Measurements from ENCODE around the gene NR2F1-AS1. TPM values are rescaled to one million over a fixed set of nuclear protein-coding genes. Genes with fewer than 3 reads are reported as not detected.

Gene NR2F1-AS1
- total RNA-seq, 6 experiments from 2014 or later: 22.9 to 26.2 (median 24.8) TPM

GRCh38 chr5:93620487-93621326 is 39.7 kb upstream of the NR2F1-AS1 start:
- H3K27me3 Mint-ChIP-seq (ENCODE audit: insufficient read depth): peaks cover 3% of the 10 kb centered on the region

GRCh38 chr5:93616538-93617174 is 35.6 kb upstream of the NR2F1-AS1 start:
- peaks cover 28% of the 10 kb centered on the region for H3K4me1 Mint-ChIP-seq (ENCODE audit: low read depth)
- no peak overlapping the region for H3K4me3 Mint-ChIP-seq

More at GRCh38 chr5:93620487-93621326, 39.7 kb upstream of the NR2F1-AS1 start:
- DNase-seq: peak; percentile 45
- peak overlapping the region; percentile 79 for H3K27ac Mint-ChIP-seq
- no peak for TF ChIP-seq CTCF (IDR thresholded peaks at IDR 0.05)
- H3K4me1 Mint-ChIP-seq (ENCODE audit: low read depth): peaks cover 25% of the 10 kb centered on the region
- H3K9me3 Mint-ChIP-seq: no peaks in the 10 kb centered on the region
- H3K36me3 Mint-ChIP-seq (ENCODE audit: low read depth): no peaks in the 10 kb centered on the region
- peak overlapping the region; percentile 91 for H3K4me3 Mint-ChIP-seq

GRCh38 chr5:93612855-93613243 is 31.8 kb upstream of the NR2F1-AS1 start:
- Mint-ChIP-seq H3K27me3 (ENCODE audit: insufficient read depth) (peaks cover 41% of the 10 kb centered on the region), H3K9me3 (no peaks in the 10 kb centered on the region), H3K4me3 (no peak overlapping the region; the same call in 1 of the 2 replicates), H3K27ac (no peak overlapping the region), H3K4me1 (ENCODE audit: low read depth) (peaks cover 25% of the 10 kb centered on the region), H3K36me3 (ENCODE audit: low read depth) (no peaks in the 10 kb centered on the region)
- no peak for DNase-seq
- TF ChIP-seq CTCF (IDR thresholded peaks at IDR 0.05): no peak

More at GRCh38 chr5:93616538-93617174, 35.6 kb upstream of the NR2F1-AS1 start:
- no peak for DNase-seq
- TF ChIP-seq CTCF (IDR thresholded peaks at IDR 0.05): no peak
- H3K9me3 Mint-ChIP-seq: no peaks in the 10 kb centered on the region
- no peak overlapping the region for H3K27ac Mint-ChIP-seq
- H3K36me3 Mint-ChIP-seq (ENCODE audit: low read depth): no peaks in the 10 kb centered on the region
- H3K27me3 Mint-ChIP-seq (ENCODE audit: insufficient read depth): peaks cover 15% of the 10 kb centered on the region

- peaks cover 42% of the 10 kb centered on the region for H3K27me3 Mint-ChIP-seq (ENCODE audit: insufficient read depth)
- no peaks in the 10 kb centered on the region for H3K36me3 Mint-ChIP-seq (ENCODE audit: low read depth)
- H3K4me1 Mint-ChIP-seq (ENCODE audit: low read depth): peaks cover 32% of the 10 kb centered on the region
- no peaks in the 10 kb centered on the region for H3K9me3 Mint-ChIP-seq
- TF ChIP-seq CTCF (IDR thresholded peaks at IDR 0.05): no peak
- no peak overlapping the region for H3K27ac Mint-ChIP-seq
- H3K4me3 Mint-ChIP-seq: peak overlapping the region; percentile 32; the same call in 1 of the 2 replicates
- DNase-seq: no peak
Observed at GRCh38 chr5:93611976-93612854, 31.2 kb upstream of the NR2F1-AS1 start.

- DNase-seq: no peak
- Mint-ChIP-seq H3K27me3 (ENCODE audit: insufficient read depth) (peaks cover 42% of the 10 kb centered on the region), H3K36me3 (ENCODE audit: low read depth) (no peaks in the 10 kb centered on the region), H3K27ac (no peak overlapping the region), H3K9me3 (no peaks in the 10 kb centered on the region), H3K4me3 (0 out of 2 replicates have a peak overlapping the region, but pooled peaks have one; percentile 18), H3K4me1 (ENCODE audit: low read depth) (peaks cover 40% of the 10 kb centered on the region)
- TF ChIP-seq CTCF (IDR thresholded peaks at IDR 0.05): no peak
Observed at GRCh38 chr5:93611273-93611975, 30.4 kb upstream of the NR2F1-AS1 start.

Measured in HFFc6 (cell line).